DND-41 (cell line): Measurements from ENCODE around the gene APBB2.

Experiments
- ATAC-seq: fragments of 200-7000 bp; cut with Tn5 transposase; 3 replicates; pipeline ENCODE4 v1.9.1; 2021; ENCODE audit warnings: low read depth; ENCODE audit not compliant: insufficient read depth
- DNase-seq: peaks from one replicate; pipeline ENCODE4 v3.0.0-alpha.2; 2020
- H2AFZ ChIP-seq: 2 replicates; pipeline ENCODE4 v1.6.0; 2012; ENCODE audit warnings: low read depth, low read length
- H3K27ac ChIP-seq: 2 replicates; pipeline ENCODE4 v1.5.1; 2012; ENCODE audit warnings: low read length, inconsistent platforms
- H3K27me3 ChIP-seq: fragments of 200-600 bp; sonication (generic); 2 replicates; pipeline ENCODE4 v1.6.0; 2012; ENCODE audit warnings: low read length, mild to moderate bottlenecking, inconsistent platforms; ENCODE audit not compliant: insufficient read depth, poor library complexity
- H3K36me3 ChIP-seq: 2 replicates; pipeline ENCODE4 v1.5.1; 2012; ENCODE audit warnings: low read length, inconsistent platforms; ENCODE audit not compliant: insufficient read depth
- H3K4me1 ChIP-seq: 2 replicates; pipeline ENCODE4 v1.5.1; 2012; ENCODE audit warnings: mild to moderate bottlenecking, low read length; ENCODE audit not compliant: insufficient read depth
- H3K4me2 ChIP-seq: 2 replicates; pipeline ENCODE4 v1.6.0; 2012; ENCODE audit warnings: mild to moderate bottlenecking, moderate library complexity, low read length, inconsistent platforms; ENCODE audit not compliant: insufficient read depth
- H3K4me3 ChIP-seq, 2 experiments: fragments of 200-600 bp in 1 of 2; shearing (Covaris generic) in 1 of 2; 2 replicates each; pipeline ENCODE4 v1.5.1; 2012 to 2016; ENCODE audit warnings: inconsistent platforms in 2 of 2, low read length in 2 of 2, mild to moderate bottlenecking in 2 of 2, low read depth in 1 of 2, moderate library complexity in 1 of 2
- H3K79me2 ChIP-seq: 2 replicates; pipeline ENCODE4 v1.6.0; 2012; ENCODE audit warnings: low read length, inconsistent platforms; ENCODE audit not compliant: insufficient read depth
- H3K9ac ChIP-seq: 2 replicates; pipeline ENCODE4 v1.6.0; 2012; ENCODE audit warnings: low read depth, mild to moderate bottlenecking, inconsistent platforms, low read length, moderate library complexity
- H3K9me3 ChIP-seq: 2 replicates; pipeline ENCODE4 v1.5.1; 2012; ENCODE audit warnings: low read length, moderate library complexity, mild to moderate bottlenecking, inconsistent platforms; ENCODE audit not compliant: insufficient read depth, severe bottlenecking
- H4K20me1 ChIP-seq: 2 replicates; pipeline ENCODE4 v1.6.0; 2012; ENCODE audit warnings: low read length; ENCODE audit not compliant: insufficient read depth
- EZH2 ChIP-seq: IDR thresholded peaks from 3 replicates; pipeline ENCODE4 v1.6.1; 2012; ENCODE audit warnings: borderline replicate concordance, low read depth, mild to moderate bottlenecking, moderate library complexity, low read length, inconsistent platforms; ENCODE audit not compliant: severe bottlenecking
- TF ChIP-seq, protein P1 (sequence below): IDR thresholded peaks from 2 replicates; pipeline ENCODE4 v1.5.1; 2012; ENCODE audit warnings: borderline replicate concordance, low read length, moderate library complexity, mild to moderate bottlenecking; ENCODE audit not compliant: poor library complexity, severe bottlenecking; ENCODE audit errors: extremely low read depth

APBB2 gene

GRCh38 chr4:40850496-40850895, 363.8 kb downstream of the APBB2 start:
- H4K20me1 ChIP-seq = no peaks in the 10 kb centered on the region
- H3K27ac ChIP-seq = no peak overlapping the region
- TF ChIP-seq EZH2 = no peak
- TF ChIP-seq, protein P1, sequence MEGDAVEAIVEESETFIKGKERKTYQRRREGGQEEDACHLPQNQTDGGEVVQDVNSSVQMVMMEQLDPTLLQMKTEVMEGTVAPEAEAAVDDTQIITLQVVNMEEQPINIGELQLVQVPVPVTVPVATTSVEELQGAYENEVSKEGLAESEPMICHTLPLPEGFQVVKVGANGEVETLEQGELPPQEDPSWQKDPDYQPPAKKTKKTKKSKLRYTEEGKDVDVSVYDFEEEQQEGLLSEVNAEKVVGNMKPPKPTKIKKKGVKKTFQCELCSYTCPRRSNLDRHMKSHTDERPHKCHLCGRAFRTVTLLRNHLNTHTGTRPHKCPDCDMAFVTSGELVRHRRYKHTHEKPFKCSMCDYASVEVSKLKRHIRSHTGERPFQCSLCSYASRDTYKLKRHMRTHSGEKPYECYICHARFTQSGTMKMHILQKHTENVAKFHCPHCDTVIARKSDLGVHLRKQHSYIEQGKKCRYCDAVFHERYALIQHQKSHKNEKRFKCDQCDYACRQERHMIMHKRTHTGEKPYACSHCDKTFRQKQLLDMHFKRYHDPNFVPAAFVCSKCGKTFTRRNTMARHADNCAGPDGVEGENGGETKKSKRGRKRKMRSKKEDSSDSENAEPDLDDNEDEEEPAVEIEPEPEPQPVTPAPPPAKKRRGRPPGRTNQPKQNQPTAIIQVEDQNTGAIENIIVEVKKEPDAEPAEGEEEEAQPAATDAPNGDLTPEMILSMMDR = no peak
- H3K36me3 ChIP-seq = no peaks in the 10 kb centered on the region
- H3K27me3 ChIP-seq = peaks cover 7% of the 10 kb centered on the region
- no peak overlapping the region for H2AFZ ChIP-seq
- H3K9ac ChIP-seq = no peak overlapping the region
- no peak for ATAC-seq
- no peaks in the 10 kb centered on the region for H3K4me1 ChIP-seq
- no peaks in the 10 kb centered on the region for H3K9me3 ChIP-seq
- H3K79me2 ChIP-seq = no peaks in the 10 kb centered on the region
- no peak overlapping the region for H3K4me2 ChIP-seq
- DNase-seq = no peak
- H3K4me3 ChIP-seq = no peak overlapping the region

DNA sequence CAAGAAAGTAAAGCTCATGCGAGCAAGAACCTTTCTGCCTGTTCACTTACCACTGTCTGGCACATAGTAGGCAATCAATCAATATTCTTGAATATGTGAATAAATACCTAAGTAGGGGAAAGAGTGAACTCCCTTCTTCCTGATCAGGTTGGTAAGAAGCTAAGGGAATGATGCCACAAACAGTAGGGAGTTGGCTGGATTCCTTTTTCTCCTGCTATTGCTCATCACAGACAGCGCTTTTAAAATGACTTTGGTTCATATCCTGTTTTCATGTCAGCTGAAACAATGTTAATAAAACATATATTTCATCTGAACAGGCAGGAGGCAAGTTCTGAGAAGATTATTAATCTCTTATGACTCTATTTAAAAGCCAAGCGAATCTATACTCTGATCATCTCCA, 365.4 kb downstream of the APBB2 start:
- no peaks in the 10 kb centered on the region for H4K20me1 ChIP-seq
- ATAC-seq = no peak
- peaks cover 5% of the 10 kb centered on the region for H3K27me3 ChIP-seq
- no peak overlapping the region for H3K4me3 ChIP-seq
- no peak overlapping the region for H3K27ac ChIP-seq
- H3K4me1 ChIP-seq = no peaks in the 10 kb centered on the region
- no peak for DNase-seq
- H3K36me3 ChIP-seq = no peaks in the 10 kb centered on the region
- H3K79me2 ChIP-seq = no peaks in the 10 kb centered on the region
- no peak overlapping the region for H2AFZ ChIP-seq
- no peaks in the 10 kb centered on the region for H3K9me3 ChIP-seq
- no peak for TF ChIP-seq EZH2
- TF ChIP-seq, protein P1 = no peak
- H3K9ac ChIP-seq = no peak overlapping the region
- H3K4me2 ChIP-seq = no peak overlapping the region

DNA sequence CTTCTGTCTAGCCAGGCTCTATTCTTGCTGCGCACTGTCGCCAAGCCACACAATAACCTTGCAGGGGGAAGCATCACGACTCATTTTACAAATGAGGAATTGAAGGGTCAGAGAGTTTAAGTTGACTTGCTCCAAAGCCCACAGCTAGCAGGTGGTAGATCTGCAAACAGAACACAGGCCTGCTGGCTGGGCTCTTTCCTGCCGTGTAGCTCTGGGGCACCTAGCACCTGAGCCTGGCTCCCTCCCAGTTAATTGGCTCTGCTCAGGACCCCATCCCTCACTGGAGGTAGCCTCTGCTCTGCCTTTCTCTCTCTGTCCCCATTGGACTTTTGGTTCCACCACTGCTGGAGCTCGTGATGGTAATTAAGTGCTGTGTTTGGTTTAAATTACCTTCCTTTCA, 366.1 kb downstream of the APBB2 start:
- Histone ChIP-seq H3K4me3 (no peak overlapping the region), H3K9ac (no peak overlapping the region), H3K79me2 (no peaks in the 10 kb centered on the region), H3K27ac (no peak overlapping the region), H3K36me3 (no peaks in the 10 kb centered on the region), H3K4me2 (no peak overlapping the region), H4K20me1 (no peaks in the 10 kb centered on the region), H2AFZ (no peak overlapping the region), H3K4me1 (no peaks in the 10 kb centered on the region), H3K9me3 (no peaks in the 10 kb centered on the region), H3K27me3 (peaks cover 5% of the 10 kb centered on the region)
- DNase-seq (no peak), ATAC-seq (no peak)
- TF ChIP-seq EZH2 = no peak
- TF ChIP-seq, protein P1 = no peak

DNA sequence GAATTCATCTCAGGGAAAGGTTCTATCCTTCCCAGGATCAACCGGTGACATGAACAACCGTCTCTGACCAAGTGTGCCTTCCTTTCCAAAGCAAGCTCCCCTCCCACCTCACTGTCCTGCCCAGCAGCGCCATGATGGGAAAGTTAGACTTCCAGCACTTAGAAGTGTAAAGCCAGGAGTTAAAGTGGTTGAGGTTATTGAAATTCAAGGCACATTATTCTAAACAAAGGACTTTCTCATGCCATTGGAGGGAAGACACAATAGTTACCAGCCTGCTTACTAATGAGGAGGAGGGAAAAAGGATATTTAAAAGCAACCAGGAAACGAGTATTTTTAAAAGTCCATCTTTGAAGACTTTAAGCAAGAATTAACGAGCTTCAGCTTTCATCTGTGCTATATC, 367.8 kb downstream of the APBB2 start:
- no peaks in the 10 kb centered on the region for H3K79me2 ChIP-seq
- no peaks in the 10 kb centered on the region for H3K4me1 ChIP-seq
- no peaks in the 10 kb centered on the region for H3K36me3 ChIP-seq
- H3K4me2 ChIP-seq = no peak overlapping the region
- H4K20me1 ChIP-seq = no peaks in the 10 kb centered on the region
- no peak overlapping the region for H2AFZ ChIP-seq
- no peak overlapping the region for H3K4me3 ChIP-seq
- peaks cover 5% of the 10 kb centered on the region for H3K27me3 ChIP-seq
- TF ChIP-seq EZH2 = no peak
- TF ChIP-seq, protein P1 = no peak
- H3K9me3 ChIP-seq = no peaks in the 10 kb centered on the region
- no peak overlapping the region for H3K9ac ChIP-seq
- ATAC-seq = no peak
- no peak overlapping the region for H3K27ac ChIP-seq
- no peak for DNase-seq
